KMS-11 (cell line): ENCODE measurements around the gene SARS1.

ENCODE experiments used
- H2AFZ ChIP-seq: fragments of 200-600 bp; sonication (generic); 2 replicates; pipeline ENCODE4 v1.6.1; 2016; ENCODE audit warnings: antibody characterized with exemption, mixed run types, low read depth
- H3K27ac ChIP-seq: fragments of 200-600 bp; sonication (generic); 2 replicates; pipeline ENCODE4 v1.6.1; 2016; ENCODE audit warnings: mild to moderate bottlenecking, mixed run types
- H3K27me3 ChIP-seq: fragments of 200-600 bp; sonication (generic); 2 replicates; pipeline ENCODE4 v1.6.1; 2017; ENCODE audit warnings: mild to moderate bottlenecking, low read depth, mixed run types, moderate library complexity; ENCODE audit not compliant: insufficient read depth
- H3K36me3 ChIP-seq: fragments of 200-600 bp; sonication (generic); 2 replicates; pipeline ENCODE4 v1.6.1; 2017; ENCODE audit warnings: mild to moderate bottlenecking, mixed run types; ENCODE audit not compliant: insufficient read depth
- H3K4me1 ChIP-seq: fragments of 200-600 bp; sonication (generic); 2 replicates; pipeline ENCODE4 v1.6.1; 2016; ENCODE audit warnings: mild to moderate bottlenecking, low read depth, mixed run types; ENCODE audit not compliant: poor library complexity, severe bottlenecking
- H3K4me2 ChIP-seq: fragments of 200-600 bp; sonication (generic); 2 replicates; pipeline ENCODE4 v1.7.0; 2016; ENCODE audit warnings: mild to moderate bottlenecking, mixed run types
- H3K4me3 ChIP-seq: fragments of 200-600 bp; sonication (generic); IDR thresholded peaks from 2 replicates; pipeline ENCODE4 v1.6.1; 2017; ENCODE audit warnings: low read depth, low read length, mixed read lengths; ENCODE audit not compliant: insufficient read depth
- H3K79me2 ChIP-seq: fragments of 200-600 bp; sonication (generic); 2 replicates; pipeline ENCODE4 v1.6.1; 2016; ENCODE audit warnings: low read depth, mixed run types; ENCODE audit not compliant: insufficient read depth
- H3K9ac ChIP-seq: fragments of 200-600 bp; sonication (generic); 2 replicates; pipeline ENCODE4 v1.6.1; 2016; ENCODE audit warnings: mild to moderate bottlenecking, mixed run types
- H4K20me1 ChIP-seq: fragments of 200-600 bp; sonication (generic); 2 replicates; pipeline ENCODE4 v1.6.1; 2016; ENCODE audit warnings: mild to moderate bottlenecking, mixed run types; ENCODE audit not compliant: insufficient read depth
- CTCF ChIP-seq: fragments of 200-600 bp; sonication (generic); conservative IDR thresholded peaks from 2 replicates; pipeline ENCODE4 v1.6.1; 2017; ENCODE audit warnings: low read depth, mild to moderate bottlenecking, antibody characterized with exemption, low read length, moderate library complexity, mixed read lengths

The SARS1 gene

DNA sequence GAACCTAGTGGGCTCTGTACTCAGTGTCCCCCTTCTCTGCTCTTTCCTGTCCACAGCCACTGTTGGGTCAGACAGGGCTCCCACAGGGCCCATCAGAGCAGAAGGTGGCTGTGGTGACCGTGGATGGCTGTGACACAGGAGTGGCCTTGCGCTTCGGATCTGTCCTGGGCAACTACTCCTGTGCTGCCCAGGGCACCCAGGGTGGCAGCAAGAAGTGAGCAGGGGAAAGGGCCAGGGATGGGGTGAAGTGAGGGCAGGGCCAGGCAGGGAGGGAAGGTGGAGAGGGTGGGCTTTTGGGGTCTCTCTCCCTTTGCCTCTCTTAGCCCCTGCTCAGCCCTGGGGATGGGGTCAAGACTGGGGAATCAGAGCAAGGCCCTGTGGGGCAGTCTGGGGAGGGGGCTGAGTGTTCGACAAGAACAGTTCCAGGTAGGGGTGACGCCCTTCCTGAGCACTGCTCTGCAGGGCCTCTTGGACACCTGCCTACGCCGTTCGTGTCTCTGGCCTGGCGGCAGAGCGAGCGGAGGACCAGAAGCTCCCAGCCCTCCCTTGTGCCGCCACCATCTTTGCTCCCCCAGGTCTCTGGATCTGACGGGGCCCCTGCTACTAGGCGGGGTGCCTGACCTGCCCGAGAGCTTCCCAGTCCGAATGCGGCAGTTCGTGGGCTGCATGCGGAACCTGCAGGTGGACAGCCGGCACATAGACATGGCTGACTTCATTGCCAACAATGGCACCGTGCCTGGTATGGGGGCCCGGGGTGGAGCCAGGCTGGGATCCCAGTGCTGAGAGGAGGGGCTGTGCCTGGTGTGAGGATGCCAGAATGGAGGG lies 48.7 kb downstream of the SARS1 start:
- Histone ChIP-seq H3K4me3 (no peak overlapping the region), H2AFZ (no peak overlapping the region), H3K9ac (no peak overlapping the region), H3K4me1 (no peaks in the 10 kb centered on the region), H4K20me1 (no peaks in the 10 kb centered on the region), H3K36me3 (no peaks in the 10 kb centered on the region), H3K79me2 (no peaks in the 10 kb centered on the region), H3K27ac (no peak overlapping the region), H3K4me2 (no peak overlapping the region), H3K27me3 (no peaks in the 10 kb centered on the region)
- TF ChIP-seq CTCF = no peak

GRCh38 chr1:109263234-109263596 lies 49.5 kb downstream of the SARS1 start:
- TF ChIP-seq CTCF = no peak
- no peak overlapping the region for H3K4me3 ChIP-seq
- H3K4me2 ChIP-seq = no peak overlapping the region
- H3K79me2 ChIP-seq = no peaks in the 10 kb centered on the region
- H3K9ac ChIP-seq = no peak overlapping the region
- H3K36me3 ChIP-seq = no peaks in the 10 kb centered on the region
- H3K27ac ChIP-seq = no peak overlapping the region
- H2AFZ ChIP-seq = no peak overlapping the region
- H3K27me3 ChIP-seq = no peaks in the 10 kb centered on the region
- no peaks in the 10 kb centered on the region for H3K4me1 ChIP-seq
- H4K20me1 ChIP-seq = no peaks in the 10 kb centered on the region

DNA sequence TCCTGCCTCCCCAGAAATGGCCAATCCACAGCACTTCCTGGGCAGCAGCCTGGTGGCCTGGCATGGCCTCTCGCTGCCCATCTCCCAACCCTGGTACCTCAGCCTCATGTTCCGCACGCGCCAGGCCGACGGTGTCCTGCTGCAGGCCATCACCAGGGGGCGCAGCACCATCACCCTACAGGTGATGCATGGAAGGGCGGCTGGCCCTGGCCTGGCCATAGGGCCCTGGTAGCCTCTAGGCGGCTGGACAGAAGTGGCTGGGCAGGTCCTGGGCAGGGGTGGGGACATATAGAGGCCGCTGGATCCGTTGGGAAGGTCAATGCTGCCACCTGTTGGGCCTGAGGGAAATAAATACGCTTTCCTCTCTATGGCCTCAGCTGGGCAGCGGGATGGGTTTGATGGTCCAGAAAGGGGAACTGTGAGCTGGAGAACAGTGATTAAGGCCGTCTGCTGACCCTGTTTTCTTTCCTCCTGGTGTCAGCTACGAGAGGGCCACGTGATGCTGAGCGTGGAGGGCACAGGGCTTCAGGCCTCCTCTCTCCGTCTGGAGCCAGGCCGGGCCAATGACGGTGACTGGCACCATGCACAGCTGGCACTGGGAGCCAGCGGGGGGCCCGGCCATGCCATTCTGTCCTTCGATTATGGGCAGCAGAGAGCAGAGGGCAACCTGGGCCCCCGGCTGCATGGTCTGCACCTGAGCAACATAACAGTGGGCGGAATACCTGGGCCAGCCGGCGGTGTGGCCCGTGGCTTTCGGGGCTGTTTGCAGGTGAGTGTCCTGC lies 50.1 kb downstream of the SARS1 start:
- Histone ChIP-seq H3K79me2 (no peaks in the 10 kb centered on the region), H2AFZ (no peak overlapping the region), H3K9ac (no peak overlapping the region), H3K27me3 (no peaks in the 10 kb centered on the region), H4K20me1 (no peaks in the 10 kb centered on the region), H3K4me2 (no peak overlapping the region), H3K4me3 (no peak overlapping the region), H3K4me1 (no peaks in the 10 kb centered on the region), H3K27ac (no peak overlapping the region), H3K36me3 (no peaks in the 10 kb centered on the region)
- peak; percentile 97 for TF ChIP-seq CTCF

GRCh38 chr1:109264379-109264755 lies 50.6 kb downstream of the SARS1 start:
- Histone ChIP-seq H3K36me3 (no peaks in the 10 kb centered on the region), H3K9ac (no peak overlapping the region), H3K79me2 (no peaks in the 10 kb centered on the region), H3K4me2 (no peak overlapping the region), H2AFZ (no peak overlapping the region), H3K4me1 (no peaks in the 10 kb centered on the region), H3K4me3 (no peak overlapping the region), H3K27me3 (no peaks in the 10 kb centered on the region), H3K27ac (no peak overlapping the region), H4K20me1 (no peaks in the 10 kb centered on the region)
- no peak for TF ChIP-seq CTCF
